Upper lobe of left lung (tissue), 6 donors: ENCODE results near the gene TAS1R3. TPM values are rescaled to one million over a fixed set of nuclear protein-coding genes. Genes with fewer than 3 reads are reported as not detected.
A peak's percentile ranks its signal among the peaks of the same experiment; 100 is the strongest.

Experiments used
- ATAC-seq, 2 donors: fragments of 200-7000 bp; cut with Tn5 transposase; one replicate each; pipeline ENCODE4 v1.9.1; 2022; ENCODE audit warnings: mild to moderate bottlenecking in 2 of 2, moderate library complexity in 2 of 2; ENCODE audit not compliant: low FRiP score in 2 of 2
- DNase-seq, 2 donors: peaks; one replicate each; pipeline ENCODE4 v3.0.0-alpha.2; 2019 to 2020
- H3K27ac ChIP-seq, 4 donors: fragments of 200-600 bp; sonication (generic); one replicate each; pipeline ENCODE4 v1.5.1; 2016 to 2019
- H3K27me3 ChIP-seq, 4 donors: fragments of 200-600 bp; sonication (generic); one replicate each; pipeline ENCODE4 v1.5.1; 2017 to 2019
- H3K36me3 ChIP-seq, 4 donors: fragments of 200-600 bp; sonication (generic); one replicate each; pipeline ENCODE4 v1.5.1; 2016 to 2019
- H3K4me1 ChIP-seq, 4 donors: fragments of 200-600 bp; sonication (generic); one replicate each; pipeline ENCODE4 v1.5.1; 2018 to 2019
- H3K4me3 ChIP-seq, 4 donors: fragments of 200-600 bp; sonication (generic); one replicate each; pipeline ENCODE4 v1.5.1; 2017 to 2019; ENCODE audit warnings: mild to moderate bottlenecking in 2 of 4, moderate library complexity in 1 of 4
- H3K9me3 ChIP-seq, 4 donors: fragments of 200-600 bp; sonication (generic); one replicate each; pipeline ENCODE4 v1.5.1; 2018 to 2019
- CTCF ChIP-seq, 6 experiments: fragments of 450-650 bp in 4 of 6; fragments of 200-600 bp in 2 of 6; sonication (generic) in 2 of 6; IDR thresholded peaks; one replicate each; pipeline ENCODE4 v1.5.1; 2016 to 2019; ENCODE audit warnings: antibody characterized with exemption in 6 of 6
- EP300 ChIP-seq, 4 donors: sonication (generic); formaldehyde crosslinking; IDR thresholded peaks; one replicate each; pipeline ENCODE4 v1.5.1; 2017; ENCODE audit warnings: antibody characterized with exemption in 4 of 4, control low read depth in 2 of 4
- POLR2A ChIP-seq, 4 donors: fragments of 450-650 bp; IDR thresholded peaks; one replicate each; pipeline ENCODE4 v1.5.1; 2016 to 2017; ENCODE audit warnings: antibody characterized with exemption in 4 of 4, mild to moderate bottlenecking in 2 of 4
- POLR2AphosphoS5 ChIP-seq, 2 donors: sonication (generic); formaldehyde crosslinking; IDR thresholded peaks; one replicate each; pipeline ENCODE4 v1.5.1; 2017; ENCODE audit warnings: antibody characterized with exemption in 2 of 2
- WGBS, 2 donors: methylation state at CpG; one replicate each; pipeline ENCODE4 v1.1.5; 2017 to 2018; 5-methylcytosine and 5-hydroxymethylcytosine counted together
- total RNA-seq, 6 donors: library from RNA; depleted of rRNA in 4 of 6; stranded (reverse); fragments of >200 nt in 4 of 6; gene quantifications; one replicate each; pipeline versions ENCODE4 v1.1.0 to v1.2.1, GENCODE V29; 2016 to 2021
- donor health status: DM: no; HTN: no; CAD: no; lungs with moderate emphysema.
- donor health status: DM: no; HTN: yes; CAD: no; lungs with severe emphysema.

TAS1R3 gene
- total RNA-seq, 6 donors from 2014 or later, result 0.22 to 1.0 (median 0.79) TPM

- WGBS, 2 donors, result 90% methylated on average over 2 to 16 of the region's 22 CpGs
- Histone ChIP-seq H3K27me3 (no peaks in the 10 kb centered on the region), H3K4me3 (no peak overlapping the region), H3K9me3 (no peaks in the 10 kb centered on the region), H3K4me1 (peaks cover 15 to 29% (median 22%) of the 10 kb centered on the region in 4 donors), H3K36me3 (peaks cover 19 to 61% (median 54%) of the 10 kb centered on the region in 4 donors), H3K27ac (no peak overlapping the region)
- DNase-seq, result peak in 1 of 2 donors; percentile 68
- no peak for ATAC-seq
- TF ChIP-seq POLR2A (IDR thresholded peaks at IDR 0.05) (no peak), POLR2AphosphoS5 (IDR thresholded peaks at IDR 0.05) (no peak), CTCF (IDR thresholded peaks at IDR 0.05) (no peak), EP300 (IDR thresholded peaks at IDR 0.05) (no peak)
These were observed 19.7 kb upstream of the TAS1R3 start for GRCh38 chr1:1311107-1312104.

GRCh38 chr1:1312450-1313314 is 18.4 kb upstream of the TAS1R3 start:
- TF ChIP-seq EP300 (IDR thresholded peaks at IDR 0.05), result no peak
- no peak for TF ChIP-seq CTCF (IDR thresholded peaks at IDR 0.05)
- no peak for TF ChIP-seq POLR2A (IDR thresholded peaks at IDR 0.05)
- no peak for TF ChIP-seq POLR2AphosphoS5 (IDR thresholded peaks at IDR 0.05)
- Histone ChIP-seq H3K36me3 (peaks cover 19 to 68% (median 54%) of the 10 kb centered on the region in 4 donors), H3K9me3 (no peaks in the 10 kb centered on the region), H3K27ac (no peak overlapping the region), H3K27me3 (no peaks in the 10 kb centered on the region), H3K4me1 (peaks cover 11 to 21% (median 14%) of the 10 kb centered on the region in 4 donors), H3K4me3 (no peak overlapping the region)
- WGBS, 2 donors, result 93 to 95% methylated on average over 31 to 47 of the region's 49 CpGs
- DNase-seq (peak in 1 of 2 donors; percentile 80), ATAC-seq (no peak)

- H3K36me3 ChIP-seq, result peaks cover 19 to 76% (median 58%) of the 10 kb centered on the region in 4 donors
- ATAC-seq (no peak), DNase-seq (peak in 1 of 2 donors; percentile 67)
- H3K9me3 ChIP-seq, result no peaks in the 10 kb centered on the region
- H3K4me1 ChIP-seq, result peaks cover 18 to 30% (median 22%) of the 10 kb centered on the region in 4 donors
- H3K27me3 ChIP-seq, result no peaks in the 10 kb centered on the region
- H3K27ac ChIP-seq, result no peak overlapping the region
- 93 to 100% methylated on average over 5 to 37 of the region's 37 CpGs for WGBS, 2 donors
- no peak overlapping the region for H3K4me3 ChIP-seq
- TF ChIP-seq CTCF (IDR thresholded peaks at IDR 0.05) (no peak), EP300 (IDR thresholded peaks at IDR 0.05) (no peak), POLR2AphosphoS5 (IDR thresholded peaks at IDR 0.05) (no peak), POLR2A (IDR thresholded peaks at IDR 0.05) (no peak)
These were observed 17.4 kb upstream of the TAS1R3 start for GRCh38 chr1:1313500-1314236.

GRCh38 chr1:1314237-1314586 is 16.9 kb upstream of the TAS1R3 start:
- Histone ChIP-seq H3K27ac (no peak overlapping the region), H3K27me3 (no peaks in the 10 kb centered on the region), H3K4me3 (no peak overlapping the region), H3K4me1 (peaks cover 17 to 27% (median 23%) of the 10 kb centered on the region in 4 donors), H3K9me3 (no peaks in the 10 kb centered on the region), H3K36me3 (peaks cover 19 to 81% (median 63%) of the 10 kb centered on the region in 4 donors)
- 81 to 90% methylated on average over 3 to 15 of the region's 15 CpGs for WGBS, 2 donors
- TF ChIP-seq POLR2AphosphoS5 (IDR thresholded peaks at IDR 0.05) (no peak), EP300 (IDR thresholded peaks at IDR 0.05) (no peak), POLR2A (IDR thresholded peaks at IDR 0.05) (no peak), CTCF (IDR thresholded peaks at IDR 0.05) (no peak)
- DNase-seq (no peak), ATAC-seq (no peak)
